ENCODE data around the gene SNRNP200. TPM values are rescaled to one million over a fixed set of nuclear protein-coding genes. Genes with fewer than 3 reads are reported as not detected.

SNRNP200 gene
- total and polyA plus RNA-seq, 4 donors = 65.9 to 106 (median 88.0) TPM

GRCh38 chr2:96333708-96334107 lies 28.4 kb upstream of the SNRNP200 start:
- H3K9me3 ChIP-seq (ENCODE audit: control insufficient read depth in 4 of 4, insufficient read depth in 3 of 4, low read length in 3 of 4) = no peaks in the 10 kb centered on the region
- H3K27ac ChIP-seq (ENCODE audit: low read depth in 1 of 2, low read length in 1 of 2) = no peak overlapping the region

GRCh38 chr2:96330407-96330806 lies 25.1 kb upstream of the SNRNP200 start:
- peaks cover 0 to 3% (median under 1%) of the 10 kb centered on the region in 4 donors for H3K36me3 ChIP-seq (ENCODE audit: control insufficient read depth in 4 of 4, insufficient read depth in 4 of 4, low read length in 4 of 4)
- H3K9ac ChIP-seq (ENCODE audit: insufficient read depth in 1 of 2, low read length in 2 of 2) = no peak overlapping the region
- H3K4me3 ChIP-seq = no peak overlapping the region
- peaks cover 0 to 25% (median 3%) of the 10 kb centered on the region in 5 donors for H3K4me1 ChIP-seq (ENCODE audit: control insufficient read depth in 5 of 5, insufficient read depth in 5 of 5, low read length in 5 of 5)
- ATAC-seq (ENCODE audit: insufficient read depth, low FRiP score) (no peak), DNase-seq (no peak)
- no peaks in the 10 kb centered on the region for H3K27me3 ChIP-seq (ENCODE audit: control insufficient read depth in 3 of 3, insufficient read depth in 3 of 3, low read length in 2 of 3)
- no peak for TF ChIP-seq CTCF (IDR thresholded peaks at IDR 0.05; ENCODE audit: control extremely low read depth, extremely low read depth)
- 42 to 46% methylated on average over 1 of the region's 1 CpG for WGBS, 2 donors
- no peak overlapping the region for H3K27ac ChIP-seq (ENCODE audit: low read depth in 1 of 2, low read length in 1 of 2)
- H3K9me3 ChIP-seq (ENCODE audit: control insufficient read depth in 4 of 4, insufficient read depth in 3 of 4, low read length in 3 of 4) = no peaks in the 10 kb centered on the region

More at GRCh38 chr2:96333708-96334107, 28.4 kb upstream of the SNRNP200 start:
- H3K27me3 ChIP-seq (ENCODE audit: control insufficient read depth in 3 of 3, insufficient read depth in 3 of 3, low read length in 2 of 3) = no peaks in the 10 kb centered on the region
- TF ChIP-seq CTCF (IDR thresholded peaks at IDR 0.05; ENCODE audit: control extremely low read depth, extremely low read depth) = no peak
- no peak overlapping the region for H3K4me3 ChIP-seq
- no peak overlapping the region for H3K9ac ChIP-seq (ENCODE audit: insufficient read depth in 1 of 2, low read length in 2 of 2)
- 82 to 89% methylated on average over 3 of the region's 3 CpGs for WGBS, 2 donors
- ATAC-seq (ENCODE audit: insufficient read depth, low FRiP score) = no peak
- H3K4me1 ChIP-seq (ENCODE audit: control insufficient read depth in 5 of 5, insufficient read depth in 5 of 5, low read length in 5 of 5) = peaks cover 0 to 28% (median 3%) of the 10 kb centered on the region in 5 donors
- peaks cover 0 to 3% (median 0%) of the 10 kb centered on the region in 4 donors for H3K36me3 ChIP-seq (ENCODE audit: control insufficient read depth in 4 of 4, insufficient read depth in 4 of 4, low read length in 4 of 4)
- DNase-seq = no peak

DNA sequence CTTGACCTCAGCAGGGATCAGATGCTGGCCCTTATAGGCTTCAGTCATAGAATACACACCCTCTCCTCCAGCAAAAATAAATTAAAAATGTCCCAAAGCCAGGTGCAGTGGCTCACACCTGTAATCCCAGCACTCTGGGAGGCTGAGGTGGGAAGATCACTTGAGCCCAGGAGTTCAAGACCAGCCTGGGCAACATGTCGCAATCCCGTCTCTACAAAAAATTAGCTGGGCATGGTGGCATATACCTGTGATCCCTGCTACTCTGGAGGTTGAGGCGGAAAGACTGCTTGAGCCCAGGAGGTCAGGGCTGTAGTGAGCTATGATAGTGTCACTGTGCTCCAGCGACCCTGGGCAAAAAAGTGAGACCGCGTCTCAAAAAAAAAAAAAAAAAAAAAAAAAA lies 24.5 kb upstream of the SNRNP200 start:
- DNase-seq (no peak), ATAC-seq (ENCODE audit: insufficient read depth, low FRiP score) (no peak)
- H3K9me3 ChIP-seq (ENCODE audit: control insufficient read depth in 4 of 4, insufficient read depth in 3 of 4, low read length in 3 of 4) = no peaks in the 10 kb centered on the region
- no peak overlapping the region for H3K4me3 ChIP-seq
- H3K27me3 ChIP-seq (ENCODE audit: control insufficient read depth in 3 of 3, insufficient read depth in 3 of 3, low read length in 2 of 3) = no peaks in the 10 kb centered on the region
- WGBS, 2 donors = 89 to 96% methylated on average over 6 of the region's 6 CpGs
- peaks cover 0 to 3% (median 0%) of the 10 kb centered on the region in 4 donors for H3K36me3 ChIP-seq (ENCODE audit: control insufficient read depth in 4 of 4, insufficient read depth in 4 of 4, low read length in 4 of 4)
- no peak overlapping the region for H3K27ac ChIP-seq (ENCODE audit: low read depth in 1 of 2, low read length in 1 of 2)
- peaks cover 0 to 24% (median 1%) of the 10 kb centered on the region in 5 donors for H3K4me1 ChIP-seq (ENCODE audit: control insufficient read depth in 5 of 5, insufficient read depth in 5 of 5, low read length in 5 of 5)
- H3K9ac ChIP-seq (ENCODE audit: insufficient read depth in 1 of 2, low read length in 2 of 2) = no peak overlapping the region
- no peak for TF ChIP-seq CTCF (IDR thresholded peaks at IDR 0.05; ENCODE audit: control extremely low read depth, extremely low read depth)

GRCh38 chr2:96329456-96329855 lies 24.1 kb upstream of the SNRNP200 start:
- DNase-seq (peak; percentile 46 to 88 (median 82)), ATAC-seq (ENCODE audit: insufficient read depth, low FRiP score) (no peak)
- Histone ChIP-seq H3K27me3 (ENCODE audit: control insufficient read depth in 3 of 3, insufficient read depth in 3 of 3, low read length in 2 of 3) (no peaks in the 10 kb centered on the region), H3K36me3 (ENCODE audit: control insufficient read depth in 4 of 4, insufficient read depth in 4 of 4, low read length in 4 of 4) (peaks cover 0 to 3% (median 0%) of the 10 kb centered on the region in 4 donors), H3K9me3 (ENCODE audit: control insufficient read depth in 4 of 4, insufficient read depth in 3 of 4, low read length in 3 of 4) (no peaks in the 10 kb centered on the region), H3K4me3 (no peak overlapping the region), H3K27ac (ENCODE audit: low read depth in 1 of 2, low read length in 1 of 2) (no peak overlapping the region), H3K4me1 (ENCODE audit: control insufficient read depth in 5 of 5, insufficient read depth in 5 of 5, low read length in 5 of 5) (peaks cover 0 to 24% (median 0%) of the 10 kb centered on the region in 5 donors), H3K9ac (ENCODE audit: insufficient read depth in 1 of 2, low read length in 2 of 2) (no peak overlapping the region)
- WGBS, 2 donors = 36 to 53% methylated on average over 1 of the region's 1 CpG
- no peak for TF ChIP-seq CTCF (IDR thresholded peaks at IDR 0.05; ENCODE audit: control extremely low read depth, extremely low read depth)
